Activated CD4-positive, alpha-beta T cell treated with anti-CD3 and anti-CD28 coated beads, Interleukin-10, Interleukin-2, amounts not matched to agents 100 ng/mL and 50 ng/mL, durations not matched to agents 16 hours and 8 hours (primary cell): ENCODE measurements around the gene ITGB2.
A peak's percentile ranks its signal among the peaks of the same experiment; 100 is the strongest.

Source experiments
- DNase-seq: peaks from one replicate; pipeline ENCODE4 v3.0.0-alpha.2; 2020

Gene ITGB2

DNA sequence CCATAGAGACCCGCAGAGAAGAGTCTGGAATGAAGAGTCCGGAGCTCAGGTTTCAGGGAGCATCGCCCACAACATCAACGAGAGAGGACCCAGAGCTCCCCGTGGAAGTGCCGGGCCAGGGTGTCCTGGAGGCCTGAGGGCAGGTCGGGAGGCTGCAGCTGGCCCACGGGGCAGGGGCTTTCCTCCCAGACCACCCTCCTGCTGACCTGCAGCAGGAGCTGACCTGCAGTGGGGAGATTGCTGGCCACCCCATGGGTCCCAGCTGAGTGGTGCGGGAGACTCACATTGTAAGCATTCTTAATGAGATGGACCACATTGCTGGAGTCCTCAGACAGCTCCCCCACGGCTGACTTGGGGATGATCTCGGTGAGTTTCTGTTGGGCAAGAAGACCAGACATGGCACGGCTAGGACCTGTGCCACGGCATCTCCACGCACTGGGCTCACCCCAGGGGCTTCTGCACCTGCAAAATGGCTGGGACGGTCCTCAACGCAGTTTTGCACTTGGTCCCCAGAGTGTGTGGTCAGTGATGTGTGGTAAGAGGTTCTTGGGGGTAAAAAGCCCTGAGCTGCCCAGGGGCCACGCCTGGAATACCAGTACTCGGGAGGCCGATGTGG is 25.9 kb downstream of the ITGB2 start:
- DNase-seq: no peak

- DNase-seq: no peak
Observed at GRCh38 chr21:44893948-44894656, 26.6 kb downstream of the ITGB2 start.

GRCh38 chr21:44893278-44893556 is 27.5 kb downstream of the ITGB2 start:
- DNase-seq: no peak

- DNase-seq: peak; percentile 79
Observed at GRCh38 chr21:44892536-44893277, 28.0 kb downstream of the ITGB2 start.

DNA sequence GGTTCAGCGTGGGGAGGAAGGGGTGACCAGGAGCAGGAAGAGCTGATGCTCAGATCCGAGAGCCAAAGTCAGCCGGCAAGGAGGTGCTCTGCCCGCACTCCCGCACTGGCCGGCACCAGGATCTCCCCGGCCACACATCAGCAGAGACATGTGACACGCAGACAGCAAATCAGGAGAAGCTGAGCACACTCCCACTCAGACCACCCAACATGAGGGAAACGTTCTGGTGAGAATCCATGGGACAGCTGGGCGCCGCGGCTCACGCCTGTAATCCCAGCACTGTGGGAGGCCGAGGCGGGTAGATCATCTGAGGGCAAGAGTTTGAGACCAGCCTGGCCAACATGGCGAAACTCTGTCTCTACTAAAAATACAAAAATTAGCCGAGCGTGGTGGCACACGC is 28.6 kb downstream of the ITGB2 start:
- no peak for DNase-seq

- no peak for DNase-seq
Observed at GRCh38 chr21:44891631-44892031, 29.1 kb downstream of the ITGB2 start.

- DNase-seq: no peak
Observed at GRCh38 chr21:44890961-44891541, 29.6 kb downstream of the ITGB2 start.

DNA sequence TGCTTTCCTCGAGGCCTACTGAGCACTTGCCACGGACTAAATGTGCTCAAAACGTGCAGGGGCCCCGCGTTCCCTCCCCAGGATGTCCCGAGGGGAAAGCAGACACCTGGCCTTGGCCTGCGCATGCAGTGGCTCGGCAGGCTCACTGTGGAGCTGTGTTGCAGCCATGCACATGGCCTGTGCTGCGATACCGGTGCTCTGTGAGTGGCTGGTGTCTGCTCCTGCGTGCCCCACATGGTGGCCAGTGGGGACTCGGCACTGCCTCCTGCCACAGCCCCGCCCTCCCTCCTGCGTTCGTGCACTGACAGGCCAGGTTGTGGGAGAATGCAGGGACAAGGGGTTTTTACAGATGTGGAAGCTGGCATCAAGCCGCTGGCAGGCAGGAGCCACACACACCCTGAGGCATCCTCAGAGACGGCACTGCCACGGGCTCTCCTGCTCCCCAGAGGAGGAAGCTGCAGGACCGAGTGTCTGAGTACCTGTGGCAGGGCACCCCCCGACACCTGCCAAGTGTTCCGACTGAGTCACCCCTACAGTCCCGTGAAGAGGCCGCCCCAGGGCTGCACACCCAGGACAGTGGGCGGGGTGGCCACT is 30.3 kb downstream of the ITGB2 start:
- DNase-seq: no peak

DNA sequence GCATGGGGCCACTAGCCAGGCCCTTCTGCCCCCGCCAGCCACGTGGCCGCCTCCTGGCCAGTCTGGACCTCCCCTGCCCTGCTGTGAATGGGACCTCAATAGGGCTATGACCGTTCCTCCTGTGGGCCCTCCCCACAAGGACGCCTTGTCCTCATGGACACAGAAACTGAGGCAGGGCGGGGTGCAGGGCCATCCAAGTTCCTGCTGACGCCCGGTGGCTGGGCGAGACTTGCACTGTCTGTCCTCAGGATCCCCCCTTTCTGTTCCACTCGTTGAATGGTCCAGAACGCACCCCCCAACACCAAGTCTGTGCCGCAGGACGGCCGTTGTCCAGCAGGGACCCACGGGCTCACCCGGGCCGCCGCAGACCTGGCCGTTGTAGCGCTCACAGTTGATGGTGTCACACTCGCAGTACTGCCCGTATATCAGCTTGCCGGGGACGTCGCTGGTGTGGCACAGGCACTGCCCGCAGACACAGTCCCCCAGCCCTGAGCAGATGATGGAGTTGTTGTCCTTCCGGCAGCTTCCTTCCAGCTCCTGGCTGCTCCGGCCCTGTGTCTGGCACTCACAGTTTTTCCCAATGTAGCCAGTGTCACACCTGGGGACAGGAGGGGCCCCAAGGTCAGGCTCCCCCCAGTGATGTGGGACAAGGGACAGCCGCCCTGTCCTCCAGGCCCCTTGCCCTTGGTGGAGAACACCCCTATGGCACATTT is 30.9 kb downstream of the ITGB2 start:
- no peak for DNase-seq

GRCh38 chr21:44888581-44889550 is 31.8 kb downstream of the ITGB2 start:
- no peak for DNase-seq

- DNase-seq: no peak
Observed at GRCh38 chr21:44887807-44888580, 32.7 kb downstream of the ITGB2 start.

DNA sequence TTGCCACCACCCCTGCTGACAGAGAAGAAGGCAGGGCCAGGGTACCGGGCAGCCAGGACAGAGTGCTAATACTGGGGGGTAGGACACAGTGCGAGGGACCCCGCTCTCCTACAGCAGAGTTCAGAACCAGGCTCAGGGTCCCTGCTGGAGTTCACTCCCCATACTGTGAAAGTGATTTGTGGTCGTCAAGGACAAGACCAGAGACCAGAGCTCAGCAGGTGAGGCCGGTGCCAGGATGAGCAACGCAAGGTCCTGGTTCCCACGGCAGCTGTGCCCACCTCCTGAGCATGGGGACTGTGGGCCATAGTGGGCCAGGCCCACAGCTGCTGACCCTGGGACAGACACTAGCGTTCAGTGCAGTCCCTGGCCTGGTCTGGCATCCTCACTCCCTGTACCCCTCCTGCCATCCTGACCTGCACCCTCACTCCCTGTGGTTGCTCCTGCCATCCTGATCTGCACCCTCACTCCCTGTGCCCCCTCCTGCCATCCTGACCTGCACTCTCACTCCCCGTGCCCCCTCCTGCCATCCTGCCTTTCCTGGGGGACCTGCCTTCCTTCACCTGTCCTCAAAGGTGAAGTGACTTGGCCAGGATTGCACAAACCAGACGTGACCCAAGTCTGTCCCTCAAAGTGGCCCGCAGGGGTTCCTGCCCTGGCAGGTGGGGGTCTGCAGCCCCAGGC is 33.4 kb downstream of the ITGB2 start:
- DNase-seq: no peak

GRCh38 chr21:44886113-44887075 is 34.3 kb downstream of the ITGB2 start:
- DNase-seq: no peak

- DNase-seq: no peak
Observed at GRCh38 chr21:44885615-44886014, 35.1 kb downstream of the ITGB2 start.

DNA sequence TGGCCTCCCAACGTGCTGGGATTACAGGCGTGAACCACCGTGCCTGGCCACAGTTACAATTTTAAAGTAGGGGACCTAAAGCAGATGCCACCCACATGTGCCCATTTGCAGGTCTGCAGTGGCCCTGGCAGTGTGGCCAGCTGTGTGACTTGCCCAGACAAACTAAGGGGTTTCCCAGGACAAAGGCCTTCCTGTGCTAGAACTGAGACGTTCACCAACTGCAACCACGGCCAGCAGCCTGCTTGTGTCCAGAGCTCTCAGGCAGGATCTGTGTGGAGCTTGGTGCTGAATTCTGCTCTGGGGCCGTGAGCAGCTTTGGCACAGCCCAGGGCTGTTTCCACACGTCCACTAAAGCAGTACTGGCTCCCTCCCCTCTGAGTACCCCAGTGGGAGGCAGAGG is 36.6 kb downstream of the ITGB2 start:
- DNase-seq: no peak

- no peak for DNase-seq
Observed at GRCh38 chr21:44883250-44883649, 37.4 kb downstream of the ITGB2 start.

- DNase-seq: no peak
Observed at GRCh38 chr21:44881198-44881872, 39.4 kb downstream of the ITGB2 start.

GRCh38 chr21:44880405-44881197 is 40.1 kb downstream of the ITGB2 start:
- no peak for DNase-seq
